Bladder microvascular endothelial cell (primary cell): ENCODE data around the gene WIPF2. TPM values are rescaled to one million over a fixed set of nuclear protein-coding genes. Genes with fewer than 3 reads are reported as not detected.

ENCODE experiments used
- total RNA-seq: library from RNA; depleted of rRNA; stranded (reverse); fragments of >200 nt; gene quantifications from 2 replicates; pipeline ENCODE4 v1.2.3, GENCODE V29; 2014

WIPF2 gene
- 5.0 and 13.9 TPM in 2 replicates for total RNA-seq

GRCh38 chr17:40218740-40219593 is at the start of gene WIPF2:
Gene WIPF2, plus strand, starts transcription at chr17:40219304. Its CDS starts 37,156 bp downstream, at chr17:40256460.

DNA sequence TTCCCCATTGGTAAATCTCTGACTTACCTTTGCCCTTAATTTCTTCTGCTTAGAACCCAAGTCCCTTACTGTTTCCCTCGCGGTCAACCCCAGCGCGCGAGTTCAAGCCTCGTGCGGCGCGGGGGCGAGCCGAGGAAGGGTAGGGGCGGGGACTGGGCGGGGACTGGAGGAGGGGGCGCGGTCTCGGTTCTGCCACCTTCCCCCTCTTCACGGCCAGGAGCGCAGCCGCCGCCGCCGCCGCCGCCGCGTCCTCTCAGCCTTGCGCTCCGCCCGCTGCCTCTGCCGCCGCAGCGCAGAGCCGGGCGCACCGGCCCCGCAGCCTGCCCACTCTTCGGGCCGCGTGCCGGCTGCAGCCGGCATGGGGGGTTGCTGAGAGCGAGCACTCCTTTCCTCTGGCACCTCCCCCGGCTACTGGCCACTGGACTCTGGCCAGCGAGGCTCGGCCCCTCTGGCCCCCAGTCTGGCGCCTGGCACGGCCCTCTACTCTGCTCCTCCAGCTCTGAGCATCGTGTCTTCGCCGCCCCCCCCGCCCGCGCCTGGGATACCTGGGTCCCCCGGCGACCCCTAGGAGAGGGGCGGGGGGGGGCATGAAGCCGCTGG is 41.7 kb upstream of the WIPF2 start, which contains the start of gene RAPGEFL1:
TSS of gene RAPGEFL1 (plus strand) at position 196 of the 600 bp plus-strand sequence. CDS start at position 588, 392 bp downstream.

GRCh38 chr17:40287494-40288369 is 68.6 kb downstream of the WIPF2 start, which contains the start of gene CDC6:
Gene CDC6, plus strand, starts transcription at chr17:40287879. Its CDS starts 1,542 bp downstream, at chr17:40289421.

GRCh38 chr17:40309031-40309948 is 90.2 kb downstream of the WIPF2 start, which contains the start of gene RARA:
Gene RARA, plus strand, starts transcription at chr17:40309180. Its CDS starts 22,039 bp downstream, at chr17:40331219.

Other genes with a start within 250 kb of the WIPF2 start
- gene PSMD3, start 238.5 kb upstream of the WIPF2 start, total RNA-seq: 82.6 and 91.4 TPM in 2 replicates
- gene CSF3, start 203.9 kb upstream of the WIPF2 start, total RNA-seq: 0.19 and 0.97 TPM in 2 replicates
- gene MED24, start 164.9 kb upstream of the WIPF2 start, total RNA-seq: 28.8 and 53.6 TPM in 2 replicates
- 13.3 and 26.4 TPM in 2 replicates for gene THRA, start 156.3 kb upstream of the WIPF2 start, total RNA-seq
- gene NR1D1, start 118.7 kb upstream of the WIPF2 start, total RNA-seq: 0.65 and 1.8 TPM in 2 replicates
- gene MSL1, start 97.3 kb upstream of the WIPF2 start, total RNA-seq: 28.7 and 55.9 TPM in 2 replicates
- gene CASC3, start 78.8 kb upstream of the WIPF2 start, total RNA-seq: 22.0 and 30.8 TPM in 2 replicates
- 1.1 and 1.8 TPM in 2 replicates for gene RAPGEFL1, start 41.8 kb upstream of the WIPF2 start, total RNA-seq
- 16.7 and 21.1 TPM in 2 replicates for gene CDC6, start 68.6 kb downstream of the WIPF2 start, total RNA-seq
- gene RARA, start 89.9 kb downstream of the WIPF2 start, total RNA-seq: 5.0 and 9.8 TPM in 2 replicates
- 0.49 and 1.6 TPM in 2 replicates for gene GJD3, start 145.4 kb downstream of the WIPF2 start, total RNA-seq
- 57.8 and 74.0 TPM in 2 replicates for gene TOP2A, start 198.6 kb downstream of the WIPF2 start, total RNA-seq
- 187 and 316 TPM in 2 replicates for gene IGFBP4, start 224.1 kb downstream of the WIPF2 start, total RNA-seq